ENCODE results near the gene AKNA. TPM values are rescaled to one million over a fixed set of nuclear protein-coding genes. Genes with fewer than 3 reads are reported as not detected.
"Not testable (repeated sequence)": the region's sequence is repeated elsewhere in the genome, so short reads cannot be mapped to it uniquely, and the experiment has no call there.

AKNA gene
- polyA plus RNA-seq, 1 of the 3 experiments (the other 2 are of a cell fraction), result 0.84 TPM

DNA sequence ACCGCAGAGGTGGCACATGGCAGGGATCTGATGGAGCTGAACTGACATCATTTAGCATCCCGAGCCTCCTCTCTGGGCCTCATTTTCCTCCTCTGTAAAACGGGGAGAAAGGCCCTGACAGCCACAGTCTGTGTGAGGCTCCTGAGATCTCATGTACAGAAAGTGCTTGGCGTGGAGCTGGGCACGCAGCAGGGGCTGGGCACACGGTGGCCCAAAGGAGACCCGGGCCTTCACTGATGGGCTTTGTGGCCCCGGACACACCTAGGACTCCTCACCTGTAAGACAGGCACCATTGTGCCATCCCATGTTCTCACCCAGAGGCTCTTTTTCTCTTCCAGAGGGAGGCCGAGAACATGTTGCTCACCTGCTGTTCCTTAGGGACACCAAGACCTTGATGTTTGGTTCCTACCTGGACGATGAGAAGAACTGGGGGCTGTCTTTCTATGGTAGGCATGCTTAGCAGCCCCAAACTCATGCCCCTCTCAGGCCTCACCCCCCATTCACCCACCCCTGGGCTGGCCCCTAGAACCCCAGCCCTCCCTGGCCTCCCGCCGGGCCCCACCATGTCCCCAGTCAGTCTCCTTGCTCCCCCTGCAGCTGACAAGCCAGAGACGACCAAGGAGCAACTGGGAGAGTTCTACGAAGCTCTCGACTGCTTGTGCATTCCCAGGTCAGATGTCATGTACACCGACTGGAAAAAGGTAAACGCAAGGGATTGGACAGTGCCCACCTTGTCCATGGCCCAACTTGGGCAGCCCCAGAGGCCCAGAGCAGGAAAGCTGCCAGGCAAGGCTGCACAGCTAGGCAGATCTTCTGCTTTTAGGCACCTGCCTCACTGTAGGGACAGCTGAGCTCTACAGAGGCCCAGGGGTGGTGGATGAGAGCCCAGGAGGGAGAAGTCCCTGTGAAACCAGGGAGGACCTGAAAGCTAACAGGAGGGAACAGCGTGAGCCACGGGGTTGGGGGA is 56.3 kb downstream of the AKNA start:
- H3K27me3 ChIP-seq (ENCODE audit: insufficient read depth); DNase-seq; H3K79me2 ChIP-seq (ENCODE audit: insufficient read depth); H3K36me3 ChIP-seq (replicated peaks in 1 of 2; ENCODE audit: control insufficient read depth in 1 of 2, insufficient read depth in 2 of 2, low read length in 1 of 2); H3K9me2 ChIP-seq; H3F3A ChIP-seq (replicated peaks; ENCODE audit: insufficient read depth); H3K9me3 ChIP-seq; H2AFZ ChIP-seq (ENCODE audit: low read depth); H3K4me2 ChIP-seq; H3K4me3 ChIP-seq (ENCODE audit: low read depth in 2 of 2, low read length in 1 of 2); POLR2A ChIA-PET; H3K9ac ChIP-seq; H3K4me1 ChIP-seq (ENCODE audit: control insufficient read depth in 1 of 2, insufficient read depth in 2 of 2, low read depth in 1 of 2, low read length in 1 of 2); H3K27ac ChIP-seq (ENCODE audit: low read depth in 2 of 2, low read length in 1 of 2); H4K20me1 ChIP-seq (ENCODE audit: insufficient read depth): not testable (repeated sequence)
- 82% methylated on average over 10 of the region's 19 CpGs for WGBS (ENCODE audit: low lambda C conversion rate)
- CTCF ChIA-PET, result interaction anchor here (0.8 kb wide), 1 partner anchor 224 kb away, joined by 3 read pairs; no protein-coding TSS in a partner anchor

GRCh38 chr9:114330636-114331035 is 57.1 kb downstream of the AKNA start:
- H3K79me2 ChIP-seq (ENCODE audit: insufficient read depth), result no peaks in the 10 kb centered on the region
- ChIA-PET CTCF (no interaction called here), POLR2A (no interaction called here)
- H3K9ac ChIP-seq, result no peak overlapping the region
- no peaks in the 10 kb centered on the region for H3F3A ChIP-seq (replicated peaks; ENCODE audit: insufficient read depth)
- TF ChIP-seq FOXJ3 (CRISPR knock-in tag; IDR thresholded peaks at IDR 0.05), result no peak
- no peak overlapping the region for H3K27ac ChIP-seq (ENCODE audit: low read depth in 2 of 2, low read length in 1 of 2)
- H3K4me3 ChIP-seq (ENCODE audit: low read depth in 2 of 2, low read length in 1 of 2), result no peak overlapping the region
- H3K27me3 ChIP-seq (ENCODE audit: insufficient read depth), result no peaks in the 10 kb centered on the region
- no peak overlapping the region for H2AFZ ChIP-seq (ENCODE audit: low read depth)
- DNase-seq, result no peak
- no peaks in the 10 kb centered on the region for H3K9me3 ChIP-seq
- H3K4me2 ChIP-seq, result no peak overlapping the region
- H3K9me2 ChIP-seq, result no peaks in the 10 kb centered on the region
- no peaks in the 10 kb centered on the region for H4K20me1 ChIP-seq (ENCODE audit: insufficient read depth)
- H3K36me3 ChIP-seq (replicated peaks in 1 of 2; ENCODE audit: control insufficient read depth in 1 of 2, insufficient read depth in 2 of 2, low read length in 1 of 2), result no peaks in the 10 kb centered on the region
- WGBS (ENCODE audit: low lambda C conversion rate), result 69% methylated on average over 10 of the region's 10 CpGs
- H3K4me1 ChIP-seq (ENCODE audit: control insufficient read depth in 1 of 2, insufficient read depth in 2 of 2, low read depth in 1 of 2, low read length in 1 of 2), result no peaks in the 10 kb centered on the region

GRCh38 chr9:114329625-114330022 is 58.2 kb downstream of the AKNA start, which contains the start of gene ORM2:
ORM2 (plus strand) TSS chr9:114329869; CDS start chr9:114329905, 36 bp downstream.
- H3K9ac ChIP-seq; H2AFZ ChIP-seq (ENCODE audit: low read depth); H3K4me1 ChIP-seq (ENCODE audit: control insufficient read depth in 1 of 2, insufficient read depth in 2 of 2, low read depth in 1 of 2, low read length in 1 of 2); H3K27ac ChIP-seq (ENCODE audit: low read depth in 2 of 2, low read length in 1 of 2); H3K4me2 ChIP-seq; H3F3A ChIP-seq (replicated peaks; ENCODE audit: insufficient read depth); POLR2A ChIA-PET; DNase-seq; H3K36me3 ChIP-seq (replicated peaks in 1 of 2; ENCODE audit: control insufficient read depth in 1 of 2, insufficient read depth in 2 of 2, low read length in 1 of 2); CTCF ChIA-PET; H4K20me1 ChIP-seq (ENCODE audit: insufficient read depth); H3K9me2 ChIP-seq; H3K9me3 ChIP-seq; H3K4me3 ChIP-seq (ENCODE audit: low read depth in 2 of 2, low read length in 1 of 2); H3K79me2 ChIP-seq (ENCODE audit: insufficient read depth); H3K27me3 ChIP-seq (ENCODE audit: insufficient read depth): not testable (repeated sequence)
- WGBS (ENCODE audit: low lambda C conversion rate), result no CpG with 5 or more reads among the region's 10 CpGs

DNA sequence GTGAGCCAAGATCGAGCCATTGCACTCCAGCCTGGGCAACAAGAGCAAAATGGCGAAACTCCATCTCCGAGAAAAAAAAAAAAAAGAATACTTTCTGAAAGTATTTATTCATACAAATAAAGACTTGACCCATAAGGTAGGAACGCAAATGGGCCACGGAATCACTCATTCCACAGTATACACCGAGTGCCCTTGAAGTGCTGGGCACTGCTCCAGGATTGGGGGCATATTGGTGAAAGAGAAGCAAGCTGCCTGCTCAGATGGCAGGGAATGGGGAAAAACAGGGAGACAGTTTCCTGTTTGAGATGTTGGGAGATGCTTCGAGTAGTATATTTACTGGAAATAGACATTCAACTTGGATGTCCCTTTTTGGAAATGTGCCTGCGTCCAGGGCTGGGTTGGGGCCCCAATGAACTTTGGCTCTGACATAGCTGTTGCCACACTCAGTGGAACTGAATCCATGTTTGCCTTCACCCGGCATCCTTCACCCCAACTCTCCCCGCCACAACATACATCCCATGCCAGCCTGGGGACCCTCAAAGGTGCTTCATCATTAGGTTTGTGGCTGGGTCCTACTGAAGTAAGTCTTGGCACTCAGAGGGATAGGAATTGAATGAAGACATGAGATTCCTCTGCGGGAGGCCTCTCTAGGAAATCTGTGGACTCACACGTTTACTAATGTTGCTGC is 58.7 kb downstream of the AKNA start:
- H3K27me3 ChIP-seq (ENCODE audit: insufficient read depth); H3K79me2 ChIP-seq (ENCODE audit: insufficient read depth); H3F3A ChIP-seq (replicated peaks; ENCODE audit: insufficient read depth); H3K9me3 ChIP-seq; H3K27ac ChIP-seq (ENCODE audit: low read depth in 2 of 2, low read length in 1 of 2); H3K4me1 ChIP-seq (ENCODE audit: control insufficient read depth in 1 of 2, insufficient read depth in 2 of 2, low read depth in 1 of 2, low read length in 1 of 2); H3K4me3 ChIP-seq (ENCODE audit: low read depth in 2 of 2, low read length in 1 of 2); DNase-seq; H3K9ac ChIP-seq; H4K20me1 ChIP-seq (ENCODE audit: insufficient read depth); H3K9me2 ChIP-seq; H3K36me3 ChIP-seq (replicated peaks in 1 of 2; ENCODE audit: control insufficient read depth in 1 of 2, insufficient read depth in 2 of 2, low read length in 1 of 2); POLR2A ChIA-PET; H3K4me2 ChIP-seq; H2AFZ ChIP-seq (ENCODE audit: low read depth): not testable (repeated sequence)
- CTCF ChIA-PET, result interaction anchor here (1.1 kb wide), 1 partner anchor 247 kb away, joined by 4 read pairs; no protein-coding TSS in a partner anchor
- 87% methylated on average over 10 of the region's 12 CpGs for WGBS (ENCODE audit: low lambda C conversion rate)

GRCh38 chr9:114328357-114328820 is 59.4 kb downstream of the AKNA start:
- H3K4me3 ChIP-seq (ENCODE audit: low read depth in 2 of 2, low read length in 1 of 2); H3K9me2 ChIP-seq; H3K9ac ChIP-seq; H3F3A ChIP-seq (replicated peaks; ENCODE audit: insufficient read depth); H3K9me3 ChIP-seq; H2AFZ ChIP-seq (ENCODE audit: low read depth); H3K27me3 ChIP-seq (ENCODE audit: insufficient read depth); H3K4me1 ChIP-seq (ENCODE audit: control insufficient read depth in 1 of 2, insufficient read depth in 2 of 2, low read depth in 1 of 2, low read length in 1 of 2); H3K4me2 ChIP-seq; H3K36me3 ChIP-seq (replicated peaks in 1 of 2; ENCODE audit: control insufficient read depth in 1 of 2, insufficient read depth in 2 of 2, low read length in 1 of 2); H4K20me1 ChIP-seq (ENCODE audit: insufficient read depth); H3K27ac ChIP-seq (ENCODE audit: low read depth in 2 of 2, low read length in 1 of 2); POLR2A ChIA-PET; DNase-seq; H3K79me2 ChIP-seq (ENCODE audit: insufficient read depth): not testable (repeated sequence)
- CTCF ChIA-PET, result interaction anchor here (1.1 kb wide), 1 partner anchor 246 kb away, joined by 4 read pairs; no protein-coding TSS in a partner anchor
- WGBS (ENCODE audit: low lambda C conversion rate), result 76% methylated on average over 10 of the region's 10 CpGs
